Stimulated activated CD8-positive, alpha-beta memory T cell treated with anti-CD3 and anti-CD28 coated beads, Interleukin-15, amount 100 ng/mL, for 48 hours (primary cell): ENCODE results near the gene LIPN.

ENCODE experiments used
- DNase-seq, 2 donors: peaks; one replicate each; pipeline ENCODE4 v3.0.0-alpha.2; 2020; ENCODE audit warnings: low read depth in 2 of 2

Gene LIPN

GRCh38 chr10:88828310-88828709 is 68.5 kb downstream of the LIPN start:
- no peak for DNase-seq
